GM18505 (cell line): Measurements from ENCODE around the gene CACNA1S.

ENCODE experiments used
- ATAC-seq: cut with Tn5 transposase; IDR thresholded peaks from one replicate; pipeline ENCODE4 v1.9.1; 2021; ENCODE audit not compliant: unreplicated experiment
- POLR2A ChIP-seq: IDR thresholded peaks from 4 replicates; pipeline ENCODE4 v1.6.1; 2011; ENCODE audit warnings: borderline replicate concordance; ENCODE audit not compliant: insufficient read depth, insufficient read length; ENCODE audit errors: extremely low read depth

The CACNA1S gene

DNA sequence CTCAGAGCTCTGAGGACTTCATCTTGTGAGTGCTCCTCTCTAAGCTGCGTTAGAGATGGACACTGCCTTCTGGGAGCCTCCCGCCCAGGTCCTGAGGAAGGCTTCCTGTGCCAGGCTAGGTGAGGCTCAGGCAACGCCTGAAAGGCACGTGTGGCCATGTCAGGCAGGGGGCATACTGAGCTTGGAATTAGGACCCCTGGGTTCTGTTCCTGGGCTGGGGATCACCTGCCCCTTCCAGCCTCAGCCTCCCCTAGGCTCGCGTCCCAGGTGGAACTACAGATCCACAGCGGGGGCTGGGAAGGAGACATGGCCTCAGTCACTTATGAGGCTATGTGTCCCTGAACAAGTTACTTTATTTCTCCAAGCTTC is 24.8 kb upstream of the CACNA1S start:
- TF ChIP-seq POLR2A = no peak
- ATAC-seq = no peak

DNA sequence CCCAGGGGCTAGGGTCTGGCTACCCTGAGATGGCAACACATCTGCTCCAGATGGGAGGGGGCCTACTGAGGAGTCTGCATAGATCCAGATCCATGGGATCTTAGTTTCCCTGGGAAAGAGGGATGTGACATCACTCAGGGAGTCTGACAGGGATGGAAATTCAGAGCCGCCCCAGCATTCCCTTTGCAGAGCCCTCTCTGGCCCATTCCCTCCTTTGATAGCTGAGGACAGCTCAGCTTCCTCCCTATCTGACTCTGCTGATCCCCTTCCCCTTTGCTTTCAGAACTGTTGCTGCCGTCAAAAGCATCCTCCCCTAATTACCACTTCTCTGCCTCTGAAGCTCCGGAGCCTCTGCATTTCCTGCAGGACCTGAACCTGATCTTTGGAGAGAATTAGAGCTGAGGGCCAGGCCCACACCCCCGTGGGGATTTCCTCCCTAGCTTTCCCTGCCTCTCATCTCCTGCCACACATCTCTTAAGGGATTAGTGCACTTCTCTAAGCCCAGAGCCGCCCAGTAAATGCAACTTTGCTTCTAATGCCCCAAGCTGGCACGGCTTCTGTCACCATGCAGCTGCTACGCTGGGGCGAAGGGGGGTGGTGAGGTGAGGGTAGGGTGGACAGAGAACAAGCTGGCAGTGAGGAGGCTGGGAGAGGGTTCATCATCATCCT is 24.3 kb upstream of the CACNA1S start:
- ATAC-seq = no peak
- TF ChIP-seq POLR2A = no peak

DNA sequence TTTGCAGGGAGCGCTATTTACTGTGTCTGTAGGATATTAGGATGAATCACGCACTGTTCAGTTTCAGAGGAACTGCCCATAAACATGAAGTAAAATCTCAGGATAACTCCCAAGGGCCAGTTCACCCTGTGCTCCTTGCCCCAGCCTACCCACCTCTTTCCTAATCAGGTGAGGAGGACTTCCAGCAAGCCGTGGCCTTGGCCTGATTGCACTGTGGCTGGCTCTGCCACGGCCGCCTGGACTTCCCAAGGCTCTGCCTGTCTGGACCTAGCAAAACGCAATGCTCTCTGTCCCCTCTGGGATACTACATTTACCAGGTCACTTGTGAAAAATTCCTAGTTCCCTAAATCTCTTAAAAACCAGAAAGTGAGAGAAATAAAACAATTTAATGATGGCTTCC is 22.2 kb upstream of the CACNA1S start:
- TF ChIP-seq POLR2A = no peak
- ATAC-seq = no peak

DNA sequence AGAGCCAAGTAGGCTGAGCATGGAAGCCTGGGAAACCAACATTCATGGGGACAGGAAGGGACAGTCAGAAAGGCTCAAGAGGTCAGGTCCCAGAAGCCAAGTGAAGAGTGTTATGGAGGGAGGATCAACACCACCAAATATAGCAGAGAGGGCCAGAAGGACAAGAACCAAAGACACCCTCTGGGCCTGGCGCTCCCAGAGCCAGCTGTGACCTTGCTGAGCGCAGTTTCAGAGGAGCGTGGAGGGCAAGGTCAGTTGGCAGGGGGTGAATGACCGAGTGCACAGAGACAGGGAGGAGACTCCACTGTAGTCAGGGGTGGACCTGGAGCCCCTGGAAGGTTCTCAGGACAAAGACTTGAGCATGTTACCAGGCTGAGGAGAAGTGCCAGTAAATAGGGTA is 19.2 kb upstream of the CACNA1S start:
- ATAC-seq = no peak
- TF ChIP-seq POLR2A = no peak

DNA sequence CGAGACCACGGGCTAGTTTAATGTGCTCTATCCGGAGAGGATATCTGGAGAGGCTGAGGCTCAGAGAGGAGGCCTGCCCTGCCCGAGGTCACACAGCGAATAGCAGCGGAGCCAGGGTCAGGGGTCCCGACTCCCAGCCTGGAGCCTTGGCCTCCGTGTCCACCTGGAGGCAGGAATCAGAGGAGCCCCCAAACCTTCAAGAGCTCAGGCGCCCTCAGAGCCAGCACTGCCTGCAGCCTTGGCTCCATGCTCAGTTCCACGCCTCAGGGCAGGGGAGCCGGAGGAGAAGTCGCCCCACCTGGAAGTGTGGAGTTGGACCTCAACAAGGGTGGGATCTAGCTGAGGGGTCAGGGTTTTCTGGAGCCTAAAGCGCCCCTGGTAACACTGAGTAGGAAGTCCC is 16.7 kb upstream of the CACNA1S start:
- no peak for TF ChIP-seq POLR2A
- ATAC-seq = no peak

DNA sequence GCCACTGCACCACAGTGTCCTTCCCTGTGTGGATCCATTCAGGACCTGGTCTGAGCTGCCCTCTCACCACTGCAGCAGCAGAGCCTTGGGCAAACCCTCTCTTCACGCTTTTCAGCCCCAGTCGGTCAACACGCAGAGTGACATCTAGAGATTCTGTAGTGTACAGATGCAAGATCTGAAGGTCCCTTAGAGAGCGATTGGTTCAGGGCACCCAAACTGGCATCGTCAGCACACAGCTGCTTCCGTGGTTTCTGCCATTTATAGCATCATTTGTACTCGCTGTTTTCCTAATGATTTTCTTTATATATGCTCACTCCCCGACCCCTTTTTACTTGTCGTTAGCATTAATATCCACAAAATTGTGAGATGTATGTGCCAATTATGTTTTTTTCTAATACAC is 16.2 kb upstream of the CACNA1S start:
- no peak for ATAC-seq

DNA sequence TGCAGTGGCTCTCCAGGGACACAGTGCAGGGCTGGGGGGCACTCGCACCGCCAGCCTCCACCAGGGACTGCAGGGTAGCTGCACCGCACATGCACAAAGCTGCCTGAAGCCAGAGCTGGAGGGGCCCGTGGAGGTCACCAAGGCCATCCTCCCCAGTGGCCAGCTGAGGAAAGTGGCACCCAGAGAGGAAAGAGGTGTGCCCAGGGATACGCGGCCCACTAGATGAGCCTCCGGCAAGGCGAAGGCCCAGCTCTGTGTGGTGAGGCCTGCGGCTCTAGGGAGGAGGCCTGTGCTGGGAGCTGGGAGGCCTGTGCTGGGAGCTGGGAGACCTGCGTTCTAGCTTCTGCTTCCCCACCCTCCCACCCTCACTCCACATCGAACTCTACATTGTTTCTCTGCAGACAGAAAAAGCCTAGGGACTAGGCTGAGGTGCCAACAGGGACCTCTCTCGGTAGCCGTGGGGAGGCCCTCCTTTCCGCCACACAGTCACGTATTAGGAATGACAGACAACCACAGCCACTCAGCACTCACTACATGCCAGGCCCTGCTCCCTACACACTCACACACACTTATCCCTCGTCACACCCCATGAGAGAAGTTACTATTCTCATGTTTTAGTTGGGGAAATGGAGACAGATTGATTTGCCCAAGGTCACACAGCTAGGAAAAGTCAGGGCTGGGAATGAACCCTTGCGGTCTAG is 15.7 kb upstream of the CACNA1S start:
- ATAC-seq = no peak
- no peak for TF ChIP-seq POLR2A

More for the DNA sequence above, 16.2 kb upstream of the CACNA1S start:
- no peak for TF ChIP-seq POLR2A

DNA sequence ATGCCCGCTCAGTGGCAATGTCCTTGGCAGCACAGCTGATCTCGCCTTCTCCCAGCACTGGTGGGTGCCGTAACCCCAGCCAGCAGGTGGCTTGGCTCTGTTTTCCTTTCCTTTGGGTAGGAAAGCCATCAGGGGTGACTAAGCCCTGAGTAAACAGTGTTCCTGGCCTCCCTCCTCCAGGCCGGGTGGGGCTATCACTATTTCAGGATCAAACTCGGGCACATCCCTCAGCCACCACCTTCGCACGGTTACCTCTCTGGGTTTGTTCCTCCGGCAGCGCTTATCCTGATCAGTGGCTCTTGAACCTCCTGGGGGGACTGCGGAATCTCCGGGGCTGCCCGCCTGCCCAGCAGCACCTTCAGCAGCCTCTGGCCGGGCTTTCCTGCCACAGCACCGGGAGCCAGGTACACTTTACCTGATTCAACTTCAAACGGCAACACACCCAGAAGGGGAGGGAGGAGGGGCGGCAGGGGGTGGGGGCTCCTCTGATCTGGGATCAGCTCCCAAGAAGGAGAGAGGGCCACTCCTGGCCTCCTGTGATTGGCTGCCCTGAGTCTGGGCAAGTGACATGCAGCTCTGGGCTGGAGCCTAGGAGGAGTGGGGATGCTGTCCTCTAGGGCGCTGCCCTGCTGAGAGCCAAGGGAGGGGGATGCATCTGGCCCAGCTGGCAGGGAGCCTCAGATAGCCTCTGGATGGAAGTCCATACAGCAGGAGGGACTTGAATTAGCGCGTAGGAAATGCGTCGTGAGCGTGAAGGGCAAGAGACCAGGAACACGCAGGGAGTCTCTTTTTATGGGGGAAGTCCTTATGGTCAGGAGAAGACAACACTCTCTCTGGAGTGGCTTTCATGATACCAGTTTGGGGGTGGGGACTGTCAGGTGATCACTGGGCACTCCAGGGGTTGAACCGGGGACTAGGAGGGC is 14.9 kb upstream of the CACNA1S start, which contains the start of gene ASCL5:
TSS of gene ASCL5 (minus strand) at position 353 of the 923 bp plus-strand sequence. CDS start 11,812 bp downstream, outside the sequence.
- no peak for TF ChIP-seq POLR2A
- no peak for ATAC-seq

DNA sequence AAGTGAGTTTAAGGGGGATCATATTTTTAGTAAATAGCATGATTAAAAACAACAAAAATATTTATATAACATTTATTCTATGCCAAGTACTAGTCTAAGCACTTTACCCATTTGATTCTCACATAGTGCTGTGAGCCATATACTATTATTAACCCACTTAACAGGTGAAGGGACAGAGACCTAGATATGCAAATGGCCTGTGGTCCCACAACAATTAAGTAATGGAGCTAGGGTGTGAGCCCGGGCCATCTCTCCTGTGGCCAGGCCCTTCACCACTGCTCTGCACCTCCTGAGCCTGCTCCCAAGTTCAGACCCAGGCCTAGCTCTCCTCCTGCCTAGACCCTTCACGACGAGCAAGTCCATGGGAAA is 14.2 kb upstream of the CACNA1S start:
- TF ChIP-seq POLR2A = no peak
- no peak for ATAC-seq

DNA sequence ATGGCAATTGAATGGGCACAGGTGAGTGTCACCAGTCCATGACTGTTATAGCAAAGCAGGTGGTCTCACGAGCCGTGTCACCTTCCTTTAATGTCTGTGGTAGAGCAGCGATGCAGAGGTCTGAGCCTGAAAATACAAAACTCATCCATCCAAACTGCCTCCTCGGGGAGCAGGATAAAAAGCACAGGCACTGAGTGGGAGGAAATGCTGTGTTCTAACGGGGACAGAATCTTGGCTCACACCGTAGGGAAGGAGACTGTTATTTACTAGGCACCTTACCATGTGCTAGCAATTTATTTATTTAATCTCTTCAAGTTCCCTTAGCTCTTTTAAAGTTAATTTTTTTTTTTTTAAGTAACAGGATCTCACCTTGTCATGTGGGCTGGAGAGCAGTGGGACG is 13.6 kb upstream of the CACNA1S start:
- TF ChIP-seq POLR2A = no peak
- no peak for ATAC-seq

DNA sequence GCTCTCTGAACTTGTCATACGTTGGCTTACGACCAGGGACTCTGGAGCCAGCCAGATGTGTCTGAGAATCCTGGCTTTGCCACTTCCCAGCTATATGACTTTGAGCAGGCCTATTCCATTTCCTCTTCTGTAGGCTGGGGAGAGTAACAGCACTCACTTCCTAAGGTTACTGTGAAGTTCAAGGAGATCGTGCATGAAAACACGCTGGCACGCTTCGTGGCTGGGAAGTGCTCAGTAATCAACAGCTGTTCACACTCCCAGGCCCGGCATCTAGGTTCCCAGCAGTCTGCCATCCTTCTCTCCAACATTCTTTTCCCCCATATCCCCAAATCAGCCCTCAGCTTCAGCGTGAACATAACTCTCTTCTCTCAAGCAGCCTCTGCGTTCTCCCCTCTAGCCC is 12.8 kb upstream of the CACNA1S start:
- ATAC-seq = no peak
- no peak for TF ChIP-seq POLR2A

DNA sequence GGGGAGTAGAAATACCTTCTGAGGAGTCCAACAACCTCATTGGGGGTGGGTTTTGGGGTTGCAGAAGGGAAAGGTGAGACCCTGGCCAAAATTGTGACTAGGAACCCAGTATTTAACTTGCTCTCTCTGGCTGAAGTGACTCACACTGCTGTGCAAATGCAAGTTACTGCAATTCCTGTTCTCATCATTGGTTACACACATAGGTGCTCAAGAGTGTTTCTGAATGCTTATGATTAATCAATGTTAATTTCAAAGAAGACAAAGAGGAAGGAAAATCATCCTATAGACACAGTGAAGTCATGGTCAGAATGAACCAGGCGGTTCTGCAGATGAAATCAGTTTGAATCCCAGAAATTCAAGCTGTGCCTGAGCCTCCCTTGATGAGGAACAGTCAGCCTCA is 11.6 kb upstream of the CACNA1S start:
- ATAC-seq = no peak
- TF ChIP-seq POLR2A = no peak

DNA sequence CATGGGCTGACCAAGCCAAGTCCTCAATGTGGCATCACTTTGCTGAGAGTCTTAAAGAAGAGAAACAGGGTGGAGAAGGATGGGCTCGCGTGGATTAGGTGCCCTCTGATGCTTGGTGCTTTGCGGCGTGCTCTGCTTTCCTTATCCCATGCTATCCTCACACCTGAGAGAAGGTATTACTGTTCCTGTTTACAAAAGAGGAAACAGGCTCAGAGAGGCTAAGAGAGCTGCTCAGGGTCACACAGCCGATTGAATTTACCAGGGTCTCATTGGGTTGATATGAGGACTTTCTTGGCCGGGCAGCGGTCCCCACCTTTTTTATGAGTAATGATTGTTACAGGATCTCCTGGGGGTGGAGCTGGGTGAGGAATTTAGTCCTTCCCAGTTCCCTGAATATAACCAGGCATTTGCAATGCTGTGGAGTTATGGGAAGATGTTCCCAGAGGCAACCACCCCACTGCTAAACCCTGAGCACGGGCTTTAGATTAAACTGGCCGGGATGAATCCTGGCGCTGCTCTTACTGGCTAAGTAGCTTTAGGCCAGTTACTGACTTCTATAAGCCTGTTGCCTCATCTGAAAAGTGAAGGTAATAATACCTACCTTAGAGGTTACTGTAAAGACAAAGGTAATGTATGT is 10.2 kb upstream of the CACNA1S start:
- ATAC-seq = no peak
- TF ChIP-seq POLR2A = no peak

DNA sequence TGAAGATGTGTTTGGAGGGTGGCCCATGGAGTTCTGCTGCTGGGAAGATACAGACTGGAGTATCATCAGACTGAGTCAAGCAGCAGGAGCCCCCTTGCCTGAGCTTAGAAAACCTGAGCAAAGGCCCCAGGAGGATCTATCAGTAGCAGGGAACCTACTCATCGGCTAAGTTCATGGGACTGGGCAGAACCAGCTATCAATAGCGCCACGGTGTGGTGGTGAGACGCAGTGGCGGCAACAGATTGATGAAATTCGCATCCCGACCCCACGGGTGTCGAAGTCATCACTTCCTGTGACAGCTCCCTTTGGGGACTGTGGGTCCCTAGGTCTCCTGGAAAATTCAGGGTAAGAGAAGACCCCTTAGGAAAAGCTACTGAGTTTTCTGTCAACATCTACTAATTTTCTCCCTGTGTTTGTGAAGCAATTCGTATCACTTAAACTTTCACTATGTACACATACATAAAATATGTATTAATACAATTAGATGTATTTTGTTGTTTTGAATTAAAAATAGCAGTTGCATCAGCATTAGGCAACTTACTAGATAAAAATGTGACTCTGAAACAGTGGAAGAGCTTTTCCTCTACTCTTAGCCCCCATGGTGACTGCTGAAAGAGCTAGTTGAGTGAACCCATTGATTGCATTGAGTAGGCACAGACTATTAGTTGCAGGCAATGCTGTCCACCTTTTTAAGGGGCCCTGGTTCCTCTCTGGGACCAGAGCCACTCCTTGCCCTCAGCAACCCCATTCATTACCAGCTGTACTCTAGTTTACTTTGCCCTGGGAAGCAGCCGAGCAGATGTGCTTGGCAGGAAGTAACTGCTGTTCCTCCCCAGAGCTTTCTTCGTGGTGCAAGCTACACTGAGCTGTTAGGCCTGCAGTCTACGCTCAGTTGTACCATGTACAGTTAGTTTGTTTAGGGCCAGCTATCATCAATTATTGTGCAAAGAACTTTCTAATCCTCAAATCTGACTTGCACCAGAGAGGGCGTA is 7.3 kb upstream of the CACNA1S start:
- ATAC-seq = no peak
- no peak for TF ChIP-seq POLR2A
